MM.1S (cell line): Measurements from ENCODE around the gene ABTB2.

Experiments
- DNase-seq: peaks from one replicate; pipeline ENCODE4 v3.0.0-alpha.2; 2015
- H2AFZ ChIP-seq: fragments of 300-600 bp; sonication (generic); 2 replicates; pipeline ENCODE4 v1.6.0; 2016; ENCODE audit warnings: antibody characterized with exemption, low read length
- H3F3A ChIP-seq: fragments of 300-600 bp; sonication (generic); 2 replicates; pipeline ENCODE4 v1.6.1; 2016; ENCODE audit warnings: mild to moderate bottlenecking, antibody characterized with exemption, low read length, moderate library complexity, mixed read lengths; ENCODE audit not compliant: insufficient read depth
- H3K27ac ChIP-seq: fragments of 300-600 bp; sonication (generic); 2 replicates; pipeline ENCODE4 v1.5.1; 2016; ENCODE audit warnings: mild to moderate bottlenecking, low read length
- H3K27me3 ChIP-seq: fragments of 300-600 bp; sonication (generic); replicated peaks from 2 replicates; pipeline ENCODE4 v1.6.0; 2016; ENCODE audit warnings: low read length; ENCODE audit not compliant: insufficient read depth
- H3K36me3 ChIP-seq: fragments of 300-600 bp; sonication (generic); replicated peaks from 2 replicates; pipeline ENCODE4 v1.6.1; 2016; ENCODE audit warnings: mild to moderate bottlenecking, low read length, mixed read lengths; ENCODE audit not compliant: insufficient read depth
- H3K4me1 ChIP-seq: fragments of 300-600 bp; sonication (generic); 2 replicates; pipeline ENCODE4 v1.6.1; 2016; ENCODE audit warnings: low read length, mixed read lengths
- H3K4me2 ChIP-seq: fragments of 300-600 bp; sonication (generic); 2 replicates; pipeline ENCODE4 v1.6.0; 2016; ENCODE audit warnings: low read depth, low read length
- H3K4me3 ChIP-seq: fragments of 300-600 bp; sonication (generic); 2 replicates; pipeline ENCODE4 v1.5.1; 2016; ENCODE audit warnings: low read length, mixed read lengths
- H3K79me2 ChIP-seq: fragments of 300-600 bp; sonication (generic); 2 replicates; pipeline ENCODE4 v1.6.1; 2016; ENCODE audit warnings: mixed run types, low read length, mixed read lengths
- H3K9ac ChIP-seq: fragments of 300-600 bp; sonication (generic); 2 replicates; pipeline ENCODE4 v1.6.1; 2016; ENCODE audit warnings: low read length, mixed read lengths
- H3K9me2 ChIP-seq: fragments of 300-600 bp; sonication (generic); replicated peaks from 2 replicates; pipeline ENCODE4 v1.6.1; 2016; ENCODE audit warnings: mild to moderate bottlenecking, low read length, mixed read lengths; ENCODE audit not compliant: insufficient read depth
- H3K9me3 ChIP-seq: fragments of 300-600 bp; sonication (generic); replicated peaks from 2 replicates; pipeline ENCODE4 v1.6.1; 2016; ENCODE audit warnings: mild to moderate bottlenecking, low read length, mixed read lengths; ENCODE audit not compliant: insufficient read depth
- H4K20me1 ChIP-seq: fragments of 300-600 bp; sonication (generic); 2 replicates; pipeline ENCODE4 v1.6.1; 2016; ENCODE audit warnings: mild to moderate bottlenecking, low read length, moderate library complexity, mixed read lengths; ENCODE audit not compliant: insufficient read depth
- CTCF ChIP-seq: fragments of 300-600 bp; sonication (generic); IDR thresholded peaks from 2 replicates; pipeline ENCODE4 v1.5.1; 2016; ENCODE audit warnings: antibody characterized with exemption, low read length, mixed read lengths
- EZH2 ChIP-seq: fragments of 300-600 bp; sonication (generic); optimal IDR thresholded peaks from 2 replicates; pipeline ENCODE3; 2017; ENCODE audit warnings: low read depth, mild to moderate bottlenecking, antibody characterized with exemption, low read length, mixed read lengths
- EZH2phosphoT487 ChIP-seq: fragments of 300-600 bp; sonication (generic); IDR thresholded peaks from 2 replicates; pipeline ENCODE4 v1.6.1; 2018; ENCODE audit warnings: antibody characterized with exemption, low read length

Gene ABTB2

DNA sequence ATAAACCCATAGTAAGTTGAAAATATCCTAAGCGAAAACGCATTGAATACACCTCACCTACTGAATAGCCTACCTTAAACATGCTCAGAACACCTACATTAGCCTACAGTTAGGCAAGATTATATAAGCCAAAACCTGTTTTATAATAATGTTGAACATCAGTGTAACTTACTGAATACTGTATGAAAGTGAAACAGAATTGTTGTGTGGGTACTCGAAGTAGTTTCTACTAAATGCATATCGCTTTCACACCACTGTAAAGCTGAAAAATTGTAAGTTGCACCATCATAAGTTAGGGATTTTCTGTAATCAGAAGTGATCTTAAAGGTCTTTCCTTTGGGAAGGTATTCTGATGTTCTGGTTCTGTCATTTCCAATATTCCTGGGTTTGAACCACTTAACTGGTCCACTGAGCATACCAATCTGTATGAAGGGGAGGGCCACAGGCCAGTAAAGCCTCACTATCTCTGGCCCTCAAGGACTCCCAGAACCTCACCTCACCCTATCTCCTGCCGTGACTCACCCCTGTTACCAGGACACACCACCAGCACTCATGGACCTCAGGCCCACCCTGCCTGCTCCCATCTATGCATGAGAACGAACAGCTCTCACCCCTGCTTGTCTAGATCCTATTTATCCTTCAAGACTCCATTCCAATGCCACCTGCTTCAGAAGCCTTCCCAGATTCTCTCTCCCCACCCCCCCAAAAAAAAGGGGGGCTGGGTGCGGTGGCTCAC, 182.4 kb downstream of the ABTB2 start:
- H3K9me3 ChIP-seq = no peaks in the 10 kb centered on the region
- no peaks in the 10 kb centered on the region for H4K20me1 ChIP-seq
- no peak overlapping the region for H2AFZ ChIP-seq
- H3K9me2 ChIP-seq = no peaks in the 10 kb centered on the region
- no peak overlapping the region for H3K9ac ChIP-seq
- peak; percentile 63 for DNase-seq
- H3K4me3 ChIP-seq = no peak overlapping the region
- no peak overlapping the region for H3K27ac ChIP-seq
- H3K36me3 ChIP-seq = no peaks in the 10 kb centered on the region
- H3K4me2 ChIP-seq = peak overlapping the region; percentile 85
- 0 out of 2 replicates have a peak, but pooled peaks cover 4% of the 10 kb centered on the region for H3F3A ChIP-seq
- no peaks in the 10 kb centered on the region for H3K79me2 ChIP-seq
- TF ChIP-seq EZH2phosphoT487 (no peak), EZH2 (no peak), CTCF (no peak)
- peaks cover 16% of the 10 kb centered on the region; the same call in 1 of the 2 replicates for H3K4me1 ChIP-seq
- no peaks in the 10 kb centered on the region for H3K27me3 ChIP-seq

DNA sequence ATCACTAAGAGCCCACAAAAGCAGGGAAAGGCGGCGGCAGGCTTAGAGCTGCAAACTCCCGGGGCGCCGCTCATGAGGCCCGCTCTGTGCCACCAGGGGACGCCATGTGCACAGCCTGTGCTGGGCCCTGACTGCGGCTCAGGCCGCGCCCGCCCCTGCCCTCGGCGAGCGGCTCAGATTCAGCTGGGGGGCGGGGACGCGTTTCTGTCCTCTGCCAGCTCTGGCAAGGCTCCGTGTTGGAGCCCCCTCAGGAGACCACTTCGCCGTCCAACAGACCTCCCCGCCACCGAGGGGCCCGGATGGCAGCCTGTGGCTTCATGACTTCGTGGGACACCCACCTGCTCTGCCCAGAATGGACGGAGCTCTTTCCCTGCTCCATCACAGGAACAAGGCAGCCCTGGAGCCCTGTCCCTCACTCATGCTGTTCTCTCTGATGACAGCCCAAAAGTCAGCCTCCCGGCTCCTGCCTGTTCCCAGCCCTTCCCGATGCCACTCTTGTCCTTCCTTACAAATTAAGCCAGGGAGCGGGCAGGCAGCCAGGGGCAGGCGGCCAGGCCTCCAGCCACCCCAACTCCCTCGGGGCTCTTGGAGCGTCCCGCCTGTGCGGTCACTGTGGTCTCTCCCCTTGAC, 183.3 kb downstream of the ABTB2 start:
- H3K4me2 ChIP-seq = peak overlapping the region; percentile 85
- H3K9ac ChIP-seq = no peak overlapping the region
- H3K4me3 ChIP-seq = peak overlapping the region; percentile 35
- H3K27ac ChIP-seq = no peak overlapping the region
- DNase-seq = peak; percentile 79
- no peaks in the 10 kb centered on the region for H3K9me3 ChIP-seq
- no peaks in the 10 kb centered on the region for H4K20me1 ChIP-seq
- TF ChIP-seq EZH2 (no peak), CTCF (peak; percentile 84)
- no peaks in the 10 kb centered on the region for H3K9me2 ChIP-seq
- no peaks in the 10 kb centered on the region for H3K36me3 ChIP-seq
- peaks cover 16% of the 10 kb centered on the region; the same call in 1 of the 2 replicates for H3K4me1 ChIP-seq
- no peaks in the 10 kb centered on the region for H3K27me3 ChIP-seq
- H3F3A ChIP-seq = 0 out of 2 replicates have a peak, but pooled peaks cover 4% of the 10 kb centered on the region
- no peaks in the 10 kb centered on the region for H3K79me2 ChIP-seq
- peak overlapping the region; percentile 29; the same call in 1 of the 2 replicates for H2AFZ ChIP-seq

DNA sequence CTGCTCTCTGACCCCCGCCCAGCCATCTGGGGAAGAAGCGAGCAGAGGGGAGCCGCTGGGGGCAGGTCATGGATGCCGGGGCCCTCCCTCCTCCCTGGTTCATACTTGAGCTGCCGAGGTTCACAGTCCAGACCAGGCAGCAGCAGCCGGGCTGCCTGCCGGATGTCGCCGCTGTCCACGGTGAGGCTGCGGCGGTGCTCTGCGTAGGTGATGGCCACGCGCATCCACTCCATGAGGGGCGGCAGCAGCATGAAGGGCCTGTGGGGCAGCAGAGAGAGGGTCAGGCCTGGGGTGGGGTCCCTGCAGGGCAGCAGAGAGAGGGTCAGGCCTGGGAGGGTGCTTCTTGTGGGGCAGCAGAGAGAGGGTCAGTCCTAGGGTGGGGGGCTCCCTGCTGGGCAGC, 184.8 kb downstream of the ABTB2 start:
- no peak overlapping the region for H3K4me2 ChIP-seq
- H3K27ac ChIP-seq = no peak overlapping the region
- H4K20me1 ChIP-seq = no peaks in the 10 kb centered on the region
- no peak for DNase-seq
- H3K9ac ChIP-seq = no peak overlapping the region
- H3K9me2 ChIP-seq = no peaks in the 10 kb centered on the region
- 0 out of 2 replicates have a peak, but pooled peaks cover 4% of the 10 kb centered on the region for H3F3A ChIP-seq
- no peak overlapping the region for H2AFZ ChIP-seq
- H3K27me3 ChIP-seq = no peaks in the 10 kb centered on the region
- no peak for TF ChIP-seq EZH2
- TF ChIP-seq EZH2phosphoT487 = no peak
- TF ChIP-seq CTCF = no peak
- H3K4me3 ChIP-seq = no peak overlapping the region
- H3K36me3 ChIP-seq = no peaks in the 10 kb centered on the region
- no peaks in the 10 kb centered on the region for H3K9me3 ChIP-seq
- no peaks in the 10 kb centered on the region for H3K79me2 ChIP-seq
- H3K4me1 ChIP-seq = peaks cover 16% of the 10 kb centered on the region; the same call in 1 of the 2 replicates
